Head of caudate nucleus (tissue), 42 donors: ENCODE measurements around the gene HINT2.

Experiments used
- DNase-seq, 42 donors: peaks; one replicate each; pipeline versions ENCODE4 v3.0.0 to v3.0.0-alpha.2; 2020 to 2021; ENCODE audit warnings: mixed read lengths in 7 of 42
- intact Hi-C: fragments of 100-400 bp; cut with DNase I; formaldehyde crosslinking; loops from one replicate; pipeline ENCODE4 v1.15.0; 2022

The HINT2 gene

DNA sequence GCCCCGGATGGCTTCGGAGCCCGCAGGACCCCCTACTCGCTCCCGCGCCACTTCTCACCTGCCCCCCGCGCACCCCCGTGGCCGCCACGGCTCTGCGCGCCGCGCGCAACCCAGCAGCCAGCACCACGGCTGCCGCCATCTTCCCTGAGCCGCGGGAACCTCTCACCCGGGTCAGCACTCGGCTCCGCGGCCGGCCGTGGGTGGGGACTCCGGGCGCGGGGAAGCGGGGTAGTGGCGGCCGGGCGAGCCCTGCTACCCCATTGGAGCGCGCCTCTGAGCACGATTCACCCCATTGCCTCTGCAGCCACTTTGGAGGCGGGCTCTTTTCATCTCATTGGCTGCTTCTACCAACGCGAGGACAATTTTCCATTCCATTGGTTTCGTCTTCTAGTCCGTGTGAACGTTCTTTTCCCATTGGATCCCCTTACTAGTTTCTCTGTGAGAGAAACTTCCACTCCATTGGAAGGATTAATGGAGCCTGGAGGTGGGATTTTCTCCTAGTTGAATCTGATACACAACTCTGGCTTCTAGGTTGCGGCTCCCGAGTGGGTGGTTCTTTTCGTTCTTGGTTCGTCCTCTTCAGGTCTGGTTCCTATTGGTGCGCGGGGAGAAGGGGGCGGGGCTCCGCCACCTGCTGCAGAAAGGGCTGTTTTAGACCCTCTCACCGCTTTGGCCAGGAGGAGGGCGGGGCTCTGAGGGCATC lies at the start of gene HINT2:
Gene HINT2, minus strand, starts transcription at position 202 of the 703 bp plus-strand sequence. Its CDS starts 63 bp downstream, at position 139.
- DNase-seq = peak; percentile 91 to 99 (median 96)
- intact Hi-C loops = no loop called here

DNA sequence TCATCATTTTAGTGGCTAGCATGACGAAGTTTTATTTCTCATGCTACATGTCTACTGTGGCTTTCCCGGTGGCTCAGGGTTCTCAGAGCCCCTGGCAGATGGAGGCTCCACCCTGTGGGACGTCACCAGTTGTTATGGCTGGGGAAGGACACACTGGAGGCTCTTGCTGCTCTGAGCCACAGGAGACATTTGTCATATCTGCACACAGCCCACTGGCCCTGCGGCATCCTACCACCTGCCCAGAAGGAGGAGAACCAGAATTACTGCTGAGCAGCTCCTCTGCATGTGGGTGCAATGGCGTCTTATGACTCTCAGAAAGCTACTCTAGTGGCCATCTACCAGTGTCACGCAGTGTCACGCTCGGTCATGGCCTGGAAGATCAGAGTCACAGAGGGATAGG lies 48.7 kb upstream of the HINT2 start:
- intact Hi-C loops = no loop called here

GRCh38 chr9:35862328-35862727 lies 47.5 kb upstream of the HINT2 start:
- intact Hi-C loops = no loop called here
- DNase-seq = peak in 5 of 42 donors; percentile 3 to 31 (median 12)

More for the DNA sequence above, 48.7 kb upstream of the HINT2 start:
- DNase-seq = peak in 6 of 42 donors; percentile 4 to 32 (median 19)

DNA sequence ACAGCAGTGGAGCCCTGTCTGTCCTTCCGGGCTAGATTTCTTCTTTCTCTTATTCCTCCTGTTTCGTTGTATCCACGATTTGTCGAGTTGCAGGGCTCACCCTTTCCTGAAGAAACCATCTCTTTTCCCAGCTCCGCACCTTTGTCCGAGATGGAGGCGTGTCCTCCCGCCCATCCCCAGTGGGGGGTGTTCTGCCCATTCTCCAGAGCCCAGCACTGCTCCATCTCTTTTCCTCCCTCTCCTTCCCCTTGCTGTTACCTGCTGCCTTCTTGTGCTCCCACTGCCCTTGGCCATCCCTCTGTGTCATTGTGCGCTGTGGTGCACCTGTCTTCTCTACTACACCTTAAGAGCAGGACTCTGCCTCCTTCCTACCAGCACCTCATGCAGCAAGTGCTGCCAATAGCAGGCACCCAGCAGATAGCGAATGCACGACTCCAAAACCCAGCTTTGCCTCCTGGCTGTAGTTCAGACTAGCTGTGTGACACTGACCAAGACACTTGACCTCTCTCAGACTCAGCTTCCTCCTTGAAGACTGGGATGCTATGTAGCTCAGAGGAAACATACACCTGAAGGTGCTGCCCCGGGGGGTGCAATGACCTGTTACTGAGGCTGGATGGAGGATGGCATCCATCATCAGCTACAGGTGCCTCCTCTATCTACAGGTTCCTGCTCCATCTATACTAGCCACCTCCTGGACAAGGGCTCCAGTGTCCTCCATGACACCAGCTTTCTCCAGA lies 46.5 kb upstream of the HINT2 start:
- peak in 5 of 42 donors; percentile 4 to 33 (median 15) for DNase-seq
- intact Hi-C loops = no loop called here

GRCh38 chr9:35859990-35860339 lies 45.1 kb upstream of the HINT2 start:
- intact Hi-C loops = no loop called here
- peak in 4 of 42 donors; percentile 3 to 16 (median 10) for DNase-seq

- intact Hi-C loops = no loop called here
- DNase-seq = peak in 7 of 42 donors; percentile 8 to 41 (median 17)
These were observed 44.6 kb upstream of the HINT2 start for GRCh38 chr9:35859310-35859989.

DNA sequence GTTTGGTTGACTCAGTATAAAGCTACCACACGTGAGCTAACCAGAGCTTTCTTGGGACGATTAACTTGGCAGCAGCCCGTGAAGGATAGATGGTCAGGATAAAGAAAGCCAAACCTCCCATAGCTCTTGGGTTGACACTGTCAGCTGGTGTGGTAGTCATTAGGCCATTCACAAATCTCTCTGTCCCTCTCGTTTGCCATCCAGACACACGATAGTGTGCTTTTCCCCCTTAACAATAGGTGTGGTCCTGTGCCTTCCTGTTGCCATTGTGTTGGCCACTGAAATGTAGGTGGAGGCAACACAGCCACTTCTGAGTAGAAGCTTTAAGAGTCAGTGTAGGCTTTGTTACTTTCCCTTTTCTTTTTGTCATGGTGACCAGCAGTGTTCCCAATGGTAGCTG lies 43.6 kb upstream of the HINT2 start:
- intact Hi-C loops = no loop called here
- peak in 1 of 42 donors; percentile 4 for DNase-seq

DNA sequence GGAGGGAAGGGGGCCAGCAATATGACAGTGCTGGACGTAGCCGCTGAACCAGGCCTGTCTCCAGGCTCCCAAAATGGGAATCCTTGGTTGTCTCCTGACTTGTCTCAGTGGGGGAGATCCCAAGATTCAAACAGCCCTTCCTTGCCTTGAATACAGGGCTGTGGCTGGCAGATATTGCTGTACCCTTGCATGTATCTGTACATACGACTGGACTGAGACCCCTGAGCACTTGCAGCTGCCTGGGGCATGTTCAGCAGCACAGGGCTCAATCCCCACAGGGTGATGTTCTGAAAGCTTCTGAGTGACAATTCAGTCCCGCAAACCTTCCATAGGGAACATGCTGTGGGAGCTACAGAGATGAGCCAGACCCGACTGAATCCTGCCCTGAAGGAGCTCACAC lies 42.0 kb upstream of the HINT2 start:
- peak in 6 of 42 donors; percentile 2 to 26 (median 12) for DNase-seq
- intact Hi-C loops = no loop called here

GRCh38 chr9:35856206-35856605 lies 41.4 kb upstream of the HINT2 start:
- intact Hi-C loops = no loop called here
- peak in 4 of 42 donors; percentile 5 to 22 (median 10) for DNase-seq

DNA sequence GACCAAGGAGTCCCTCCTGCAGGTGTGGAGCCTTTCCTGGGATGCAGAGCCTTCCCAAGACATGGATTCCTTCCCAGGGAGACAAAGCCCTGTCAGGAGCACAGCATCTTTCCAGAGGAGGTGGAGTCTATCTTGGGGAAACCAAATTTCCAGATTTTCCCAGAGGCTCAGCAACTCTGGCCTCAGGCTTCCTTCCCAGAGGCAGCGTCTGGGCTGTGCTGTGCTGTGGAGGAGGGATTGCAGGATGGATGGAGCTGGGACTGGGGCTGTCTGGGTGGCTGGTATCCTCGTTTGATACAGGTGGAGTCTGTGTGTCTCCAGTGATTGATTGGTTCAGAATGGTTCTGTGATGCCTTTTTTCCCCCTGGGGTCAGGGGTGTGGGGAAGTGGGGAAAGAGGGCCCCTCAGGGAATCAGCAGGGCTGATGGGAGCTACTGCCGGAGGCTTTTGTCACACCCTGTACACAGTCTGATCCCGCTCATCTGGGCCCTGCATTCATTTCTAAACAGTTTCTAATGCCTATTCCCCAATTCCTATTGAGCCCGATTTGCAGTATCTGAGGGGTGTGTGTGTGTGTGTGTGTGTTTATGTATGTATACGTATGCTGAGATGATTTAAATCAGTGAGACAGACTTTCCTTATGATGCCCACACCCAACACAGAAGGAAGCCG lies 39.4 kb upstream of the HINT2 start:
- intact Hi-C loops = no loop called here
- DNase-seq = peak in 5 of 42 donors; percentile 1 to 13 (median 6)

GRCh38 chr9:35852876-35853865 lies 38.3 kb upstream of the HINT2 start:
- intact Hi-C loops = no loop called here
- DNase-seq = peak in 6 of 42 donors; percentile 6 to 31 (median 14)

DNA sequence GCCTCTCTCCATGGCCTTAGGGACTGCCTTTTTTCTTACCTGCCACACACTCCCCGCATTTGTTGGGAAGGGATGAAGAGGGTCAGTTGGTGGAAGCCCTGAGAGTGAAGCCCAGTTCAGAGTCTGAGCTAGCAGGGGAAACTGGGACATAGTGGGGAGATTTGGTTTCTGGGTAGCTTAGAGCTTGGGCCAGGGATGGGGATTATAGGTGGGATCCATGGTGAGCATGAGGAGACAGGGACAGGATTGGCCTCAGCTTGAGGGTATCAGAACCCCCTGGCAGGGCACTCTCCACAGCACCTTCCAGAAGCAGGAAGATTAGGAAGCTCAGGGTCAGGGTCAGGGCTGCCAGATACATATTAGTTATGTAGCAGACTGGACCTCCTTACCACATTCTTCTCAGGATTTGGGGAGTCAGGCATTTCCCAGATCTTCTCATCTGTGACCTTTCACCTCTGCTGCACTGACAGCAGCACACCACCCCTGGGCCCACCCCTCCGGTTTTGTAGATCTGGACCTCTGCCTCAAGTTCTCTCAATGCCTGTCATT lies 37.5 kb upstream of the HINT2 start:
- DNase-seq = peak in 2 of 42 donors; percentile 3 to 21

DNA sequence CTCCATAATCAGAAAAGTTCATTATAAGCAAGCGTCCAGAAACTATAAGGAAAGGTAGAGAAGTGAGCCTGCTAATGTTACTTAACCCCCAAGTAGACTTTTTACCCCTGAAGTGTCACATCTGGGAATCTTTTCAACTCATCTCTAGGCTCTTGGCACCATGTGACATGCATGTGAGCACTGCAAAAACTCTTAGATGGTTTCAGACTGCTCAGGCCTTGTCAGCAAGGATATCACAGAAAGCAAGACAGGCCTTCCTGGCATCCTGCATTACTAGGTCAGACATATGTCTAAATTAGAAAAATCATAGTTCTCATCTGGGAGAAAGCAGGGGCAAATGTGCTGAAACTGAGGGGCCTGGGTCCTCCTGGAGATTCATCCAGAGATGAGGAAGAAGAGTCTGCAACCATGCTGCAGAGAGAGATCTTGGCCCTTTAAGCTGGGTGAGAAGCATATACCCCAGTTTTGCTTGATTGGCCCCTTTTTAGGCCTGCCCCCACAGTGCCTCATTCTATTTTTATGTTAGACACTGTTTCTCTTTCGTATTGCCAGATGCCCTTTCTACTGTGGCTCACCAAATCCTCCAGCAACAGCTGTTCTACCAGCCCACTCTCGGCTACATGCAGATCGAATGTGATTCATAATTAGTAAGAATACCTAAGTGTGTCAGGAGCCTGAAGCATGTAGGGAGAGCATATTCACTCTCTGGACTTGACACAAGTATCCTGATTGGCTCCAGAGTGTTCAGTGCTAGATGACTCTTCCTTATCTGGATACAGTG lies 33.1 kb upstream of the HINT2 start:
- intact Hi-C loops = no loop called here
- peak in 34 of 42 donors; percentile 16 to 89 (median 58) for DNase-seq

More for the DNA sequence above, 37.5 kb upstream of the HINT2 start:
- intact Hi-C loops = no loop called here

DNA sequence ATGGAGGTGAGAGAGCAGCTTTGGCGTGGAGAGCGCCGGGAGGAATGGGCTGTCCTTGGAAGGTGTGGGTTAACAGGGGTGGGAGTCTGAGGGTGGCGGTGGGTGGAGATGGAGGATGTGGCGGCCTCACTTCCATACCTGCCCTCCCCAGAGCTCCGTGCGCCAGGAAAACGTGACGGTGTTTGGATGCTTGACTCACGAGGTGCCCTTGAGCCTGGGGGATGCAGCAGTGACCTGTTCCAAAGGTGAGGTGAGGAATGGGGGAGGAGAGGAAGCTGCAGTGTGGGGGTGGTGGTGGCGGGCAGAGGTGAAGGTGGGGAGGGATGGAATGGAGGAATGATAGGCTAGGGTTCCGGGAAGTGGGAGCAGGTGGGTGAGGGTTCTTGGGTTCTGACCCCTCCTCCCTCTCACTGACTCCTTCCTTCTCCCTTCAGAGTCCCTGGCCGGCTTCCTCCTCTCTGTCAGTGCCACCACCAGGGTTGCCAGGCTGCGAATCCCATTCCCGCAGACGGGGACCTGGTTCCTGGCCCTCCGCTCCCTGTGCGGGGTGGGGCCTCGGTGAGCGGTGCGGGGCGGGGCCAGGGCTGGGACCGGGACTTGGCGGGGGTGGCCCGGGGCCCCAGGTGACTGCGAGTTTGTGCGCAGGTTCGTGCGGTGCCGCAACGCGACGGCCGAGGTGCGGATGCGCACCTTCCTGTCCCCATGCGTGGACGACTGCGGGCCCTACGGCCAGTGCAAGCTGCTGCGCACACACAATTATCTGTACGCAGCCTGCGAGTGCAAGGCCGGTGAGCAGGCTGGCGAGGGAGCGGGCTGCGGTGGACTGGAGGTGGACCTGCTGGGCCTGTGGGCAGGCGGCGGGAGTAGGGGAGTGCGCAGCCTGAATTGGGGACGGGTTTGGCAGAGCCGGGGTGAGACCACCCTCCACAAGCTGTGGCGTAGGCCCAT lies 31.3 kb upstream of the HINT2 start:
- intact Hi-C loops = no loop called here
- DNase-seq = peak in 12 of 42 donors; percentile 19 to 45 (median 34)

DNA sequence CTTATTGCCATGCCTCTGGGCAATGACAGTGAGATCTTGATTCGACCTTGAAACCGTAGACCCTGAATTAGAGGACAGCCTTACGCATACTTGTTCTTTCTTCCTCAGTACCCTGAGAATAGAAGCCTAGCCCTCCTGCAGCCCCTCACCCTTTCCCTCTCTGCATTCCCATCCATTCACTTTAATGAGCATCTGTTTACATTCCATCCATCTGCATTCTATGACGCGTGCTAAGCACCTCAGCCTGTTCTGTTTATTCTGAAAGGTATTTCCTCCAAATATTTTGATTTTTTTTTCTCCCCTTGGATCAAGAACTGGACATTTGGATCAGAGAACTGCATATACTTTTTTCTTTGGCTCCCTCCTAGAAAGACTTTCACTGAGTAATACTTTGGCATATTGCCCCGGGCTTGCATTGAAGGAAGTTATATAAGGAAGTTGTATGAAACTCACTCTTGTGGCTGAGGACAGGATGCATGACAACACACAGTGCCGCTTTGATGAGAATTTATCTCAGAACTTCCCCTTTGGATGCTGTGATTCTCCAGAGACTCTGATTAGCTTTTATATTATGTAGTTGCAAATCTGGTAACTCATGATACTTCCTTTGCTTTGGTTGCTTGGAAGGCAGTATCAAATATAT lies 29.9 kb upstream of the HINT2 start:
- DNase-seq = peak in 7 of 42 donors; percentile 21 to 55 (median 34)

More for the DNA sequence above, 29.9 kb upstream of the HINT2 start:
- intact Hi-C loops = no loop called here
